ENCODE data around the gene SOS1.

- TF ChIP-seq POLR2A (IDR thresholded peaks at IDR 0.05) (no peak), CTCF (IDR thresholded peaks at IDR 0.05) (no peak)
Observed at GRCh38 chr2:39142904-39143605, 22.2 kb upstream of the SOS1 start.

Data from Peyer's patch (tissue), 4 donors.